K562 (cell line): ENCODE data around the gene PRMT5. TPM values are rescaled to one million over a fixed set of nuclear protein-coding genes. Genes with fewer than 3 reads are reported as not detected.
A peak's percentile ranks its signal among the peaks of the same experiment; 100 is the strongest.

ENCODE experiments used
- ATAC-seq: fragments of 200-7000 bp; cut with Tn5 transposase; 3 replicates; pipeline ENCODE4 v1.9.1; 2020; ENCODE audit warnings: moderate library complexity
- BruUV-seq: library from RNA; stranded (reverse); fragments of 400-500 nt; replicated peaks from 2 replicates; lab custom pipeline; 2021; lab: Mats Ljungman, UMichigan
- CTCF ChIA-PET: fragments of 300-600 bp; formaldehyde crosslinking; extraction: SDS; loops from one replicate; lab custom pipeline; 2021; ENCODE audit warnings: low intra/inter-chr PET ratio; lab: Yijun Ruan, JAX
- POLR2A ChIA-PET: fragments of 300-600, 350-650 bp; sonication (Branson Sonifier 250); formaldehyde crosslinking; extraction: SDS; loops from one replicate; lab custom pipeline; 2021; ENCODE audit warnings: antibody characterized with exemption, inconsistent platforms; lab: Yijun Ruan, JAX
- DNase-seq, 4 experiments: peaks; one replicate each; pipeline versions ENCODE4 v3.0.0 to v3.0.0-alpha.2; 2011 to 2018; ENCODE audit warnings: low spot score in 3 of 4, mixed read lengths in 3 of 4; ENCODE audit errors: extremely low read depth in 1 of 4
- FAIRE-seq: peaks from 2 replicates; lab custom pipeline; 2011; peaks lifted over from hg19 to GRCh38; lab: Jason Lieb, UNC
- H2AFZ ChIP-seq: 2 replicates; pipeline ENCODE4 v1.6.0; 2011; ENCODE audit warnings: low read depth, low read length, control low read depth, inconsistent platforms
- H3K27ac ChIP-seq: fragments of 200-600 bp; 3 replicates; pipeline ENCODE4 v1.8.0; 2011; ENCODE audit warnings: low read depth, mild to moderate bottlenecking, control low read depth, inconsistent platforms, low read length, moderate library complexity, mixed read lengths; ENCODE audit errors: extremely low read depth
- H3K27me3 ChIP-seq, 2 experiments: fragments of 300-600 bp in 1 of 2; 2 replicates in 1 of 2; 3 replicates in 1 of 2; pipeline versions ENCODE4 v1.6.0 to v1.8.0; 2011; ENCODE audit warnings: inconsistent platforms in 2 of 2, low read length in 2 of 2, mild to moderate bottlenecking in 1 of 2, mixed read lengths in 1 of 2, moderate library complexity in 1 of 2; ENCODE audit not compliant: control insufficient read depth in 2 of 2, insufficient read depth in 2 of 2
- H3K36me3 ChIP-seq: fragments of 300-600 bp; 3 replicates; pipeline ENCODE4 v1.8.0; 2011; ENCODE audit warnings: mild to moderate bottlenecking, low read length, inconsistent platforms; ENCODE audit not compliant: control insufficient read depth, insufficient read depth
- H3K4me1 ChIP-seq, 2 experiments: fragments of 200-600 bp in 1 of 2; replicated peaks in 1 of 2; 2 replicates in 1 of 2; 3 replicates in 1 of 2; pipeline versions ENCODE4 v1.5.1 to v1.8.0; 2011; ENCODE audit warnings: inconsistent platforms in 2 of 2, low read length in 2 of 2, mild to moderate bottlenecking in 1 of 2, mixed read lengths in 1 of 2, moderate library complexity in 1 of 2; ENCODE audit not compliant: control insufficient read depth in 2 of 2, insufficient read depth in 2 of 2
- H3K4me2 ChIP-seq: 2 replicates; pipeline ENCODE4 v1.6.1; 2011; ENCODE audit warnings: low read length, control low read depth, inconsistent platforms, mixed read lengths; ENCODE audit not compliant: insufficient read depth
- H3K4me3 ChIP-seq: fragments of 200-600 bp; sonication (generic), shearing (Covaris generic); 2 replicates; pipeline ENCODE4 v1.5.1; 2016; ENCODE audit warnings: control low read depth, inconsistent platforms
- H3K79me2 ChIP-seq: fragments of 200-600 bp; 3 replicates; pipeline ENCODE4 v1.8.0; 2011; ENCODE audit warnings: low read length, inconsistent platforms; ENCODE audit not compliant: control insufficient read depth, insufficient read depth
- H3K9ac ChIP-seq, 2 experiments: 2 replicates each; pipeline versions ENCODE4 v1.6.0 to v1.6.1; 2011; ENCODE audit warnings: low read depth in 2 of 2, low read length in 2 of 2, control low read depth in 1 of 2, inconsistent platforms in 1 of 2, mild to moderate bottlenecking in 1 of 2, mixed read lengths in 1 of 2; ENCODE audit not compliant: insufficient read depth in 1 of 2
- H3K9me1 ChIP-seq: one replicate; pipeline ENCODE4 v1.6.0; 2011; ENCODE audit warnings: inconsistent platforms, mild to moderate bottlenecking, low read length, moderate library complexity; ENCODE audit not compliant: control insufficient read depth, insufficient read depth
- H3K9me3 ChIP-seq: replicated peaks from 2 replicates; pipeline ENCODE4 v1.5.1; 2011; ENCODE audit warnings: low read depth, low read length, inconsistent platforms; ENCODE audit not compliant: control insufficient read depth, insufficient read depth
- H4K20me1 ChIP-seq: replicated peaks from 2 replicates; pipeline ENCODE4 v1.6.1; 2011; ENCODE audit warnings: low read length, inconsistent platforms, mixed read lengths; ENCODE audit not compliant: control insufficient read depth, insufficient read depth
- BCOR ChIP-seq: fragments of 450-650 bp; IDR thresholded peaks from 2 replicates; pipeline ENCODE4 v1.6.1; 2016
- CREB1 ChIP-seq, 2 experiments: sonication (generic) in 1 of 2; formaldehyde crosslinking in 1 of 2; IDR thresholded peaks; 2 replicates each; pipeline versions ENCODE4 v1.6.1 to v1.8.0; 2012 to 2022; ENCODE audit warnings: inconsistent platforms in 1 of 2, mild to moderate bottlenecking in 1 of 2, missing genetic modification reagents in 1 of 2, moderate library complexity in 1 of 2
- EP400 ChIP-seq: fragments of 450-650 bp; IDR thresholded peaks from 2 replicates; pipeline ENCODE4 v1.6.1; 2017; ENCODE audit warnings: antibody characterized with exemption, mild to moderate bottlenecking, moderate library complexity
- KDM1A ChIP-seq, 2 experiments: fragments of 450-650 bp; IDR thresholded peaks; 2 replicates each; pipeline ENCODE4 v1.6.1; 2016; ENCODE audit warnings: mild to moderate bottlenecking in 2 of 2
- PHF21A ChIP-seq: fragments of 450-650 bp; IDR thresholded peaks from 2 replicates; pipeline ENCODE4 v1.6.1; 2017; ENCODE audit warnings: low read depth, borderline replicate concordance
- RBM25 ChIP-seq: fragments of 200-400 bp; formaldehyde crosslinking; IDR thresholded peaks from 2 replicates; pipeline ENCODE4 v1.6.1; 2018; ENCODE audit warnings: low read length, low read depth, moderate library complexity; ENCODE audit not compliant: severe bottlenecking
- SMAD2 ChIP-seq: fragments of 150-350 bp; IDR thresholded peaks from 2 replicates; pipeline ENCODE4 v1.6.1; 2014; ENCODE audit warnings: low read depth, mild to moderate bottlenecking, low read length
- WGBS: fragments of 100-300 bp; shearing (Covaris generic); methylation state at CpG from one replicate; pipeline ENCODE4 v1.1.6; 2016; ENCODE audit warnings: low coverage, mixed read lengths; ENCODE audit not compliant: insufficient coverage; ENCODE audit errors: missing lambda C conversion rate; 5-methylcytosine and 5-hydroxymethylcytosine counted together
- in situ Hi-C: fragments of 300-500 bp; cut with MboI; formaldehyde crosslinking; loops from 4 replicates; pipeline ENCODE4 v1.15.0; 2018; ENCODE audit warnings: inconsistent platforms, mixed read lengths
- intact Hi-C: fragments of 100-400 bp; cut with micrococcal nuclease; formaldehyde crosslinking; loops from 2 replicates; pipeline ENCODE4 v1.14.2; 2022
- polyA plus RNA-seq, 8 experiments: library from polyadenylated mRNA; depleted of rRNA in 4 of 8; stranded (reverse) in 5 of 8; unstranded in 3 of 8; fragments of >200 nt; fragmentation: Nextera tagmentation in 2 of 8; fragmentation: Illumina TruSeq in 1 of 8; extraction: Ambion mirVana in 2 of 8; extraction: Trizol in 1 of 8; gene quantifications; 2 replicates each; pipeline versions ENCODE4 v1.2.1 to v1.2.3, GENCODE V29; 2011 to 2014; ENCODE audit warnings: inconsistent platforms in 1 of 8, missing spikeins in 1 of 8
- total RNA-seq, 7 experiments: library from RNA; depleted of rRNA in 6 of 7; stranded (reverse); fragments of >200 nt in 6 of 7; fragmentation: Illumina TruSeq in 2 of 7; extraction: Trizol in 2 of 7; gene quantifications; 2 replicates each; pipeline versions ENCODE4 v1.2.1 to v1.2.3, GENCODE V29; 2011 to 2021; ENCODE audit warnings: low replicate concordance in 1 of 7
- TF ChIP-seq, protein P1 (sequence below): sonication (generic); IDR thresholded peaks from 2 replicates; pipeline ENCODE4 v1.6.1; 2016

PRMT5 gene
- total and polyA plus RNA-seq, 9 of the 15 experiments (the other 6 are each of a cell fraction or from before 2014, with no cell fraction given) = 114 to 552 (median 222) TPM

GRCh38 chr14:22939684-22940083 lies 10.5 kb upstream of the PRMT5 start:
- H3K9me1 ChIP-seq = no peaks in the 10 kb centered on the region
- H3K4me2 ChIP-seq = no peak overlapping the region
- no TSS peak for BruUV-seq
- H3K27ac ChIP-seq = no peak overlapping the region
- no peak for FAIRE-seq
- POLR2A ChIA-PET = interaction anchor here (0.6 to 0.8 kb wide), 3 partner anchors 11 to 16 kb away, joined by 3 read pairs; partner anchors contain the start of gene PRMT5
- TF ChIP-seq CREB1 (IDR thresholded peaks at IDR 0.05) (no peak), CREB1 (CRISPR knock-in tag; IDR thresholded peaks at IDR 0.05) (no peak), EP400 (no peak), PHF21A (no peak)
- TF ChIP-seq, protein P1, sequence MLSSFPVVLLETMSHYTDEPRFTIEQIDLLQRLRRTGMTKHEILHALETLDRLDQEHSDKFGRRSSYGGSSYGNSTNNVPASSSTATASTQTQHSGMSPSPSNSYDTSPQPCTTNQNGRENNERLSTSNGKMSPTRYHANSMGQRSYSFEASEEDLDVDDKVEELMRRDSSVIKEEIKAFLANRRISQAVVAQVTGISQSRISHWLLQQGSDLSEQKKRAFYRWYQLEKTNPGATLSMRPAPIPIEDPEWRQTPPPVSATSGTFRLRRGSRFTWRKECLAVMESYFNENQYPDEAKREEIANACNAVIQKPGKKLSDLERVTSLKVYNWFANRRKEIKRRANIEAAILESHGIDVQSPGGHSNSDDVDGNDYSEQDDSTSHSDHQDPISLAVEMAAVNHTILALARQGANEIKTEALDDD = no peak
- TF ChIP-seq, all 486 proteins: peak for 0
- WGBS = 64% methylated on average over 3 of the region's 4 CpGs
- intact Hi-C loops = no loop called here
- no peak overlapping the region for H2AFZ ChIP-seq
- H3K79me2 ChIP-seq = no peaks in the 10 kb centered on the region
- no peaks in the 10 kb centered on the region for H3K27me3 ChIP-seq
- H3K4me3 ChIP-seq = no peak overlapping the region
- no peak for DNase-seq
- no peak for ATAC-seq
- CTCF ChIA-PET = no interaction called here
- no peaks in the 10 kb centered on the region for H3K9me3 ChIP-seq
- H4K20me1 ChIP-seq = no peaks in the 10 kb centered on the region
- in situ Hi-C loops = no loop called here
- no peak overlapping the region for H3K9ac ChIP-seq
- H3K36me3 ChIP-seq = peaks cover 3% of the 10 kb centered on the region; the same call in 1 of the 3 replicates
- H3K4me1 ChIP-seq = no peaks in the 10 kb centered on the region; a peak in 1 of 5 replicates

- no peak overlapping the region for H3K27ac ChIP-seq
- CTCF ChIA-PET = no interaction called here
- H3K9me1 ChIP-seq = no peaks in the 10 kb centered on the region
- H3K4me3 ChIP-seq = no peak overlapping the region
- in situ Hi-C loops = no loop called here
- TF ChIP-seq RBM25 = peak; percentile 96
- no peak for TF ChIP-seq SMAD2
- peak; percentile 70; the same call in 1 of the 2 replicates for TF ChIP-seq BCOR
- 0 out of 4 replicates have a peak, but pooled peaks of 1 of the 2 experiments have one; percentile 56 for TF ChIP-seq KDM1A (IDR thresholded peaks at IDR 0.05)
- TF ChIP-seq, all 486 proteins: peak for 3
- Histone ChIP-seq H3K27me3 (no peaks in the 10 kb centered on the region), H3K36me3 (no peaks in the 10 kb centered on the region), H3K9me3 (no peaks in the 10 kb centered on the region), H3K9ac (no peak overlapping the region), H3K4me2 (no peak overlapping the region), H4K20me1 (no peaks in the 10 kb centered on the region), H3K4me1 (peaks cover 0 to 5% of the 10 kb centered on the region in 2 experiments; a peak in 3 of 5 replicates), H3K79me2 (no peaks in the 10 kb centered on the region), H2AFZ (no peak overlapping the region)
- no peak for DNase-seq
- no peak for ATAC-seq
- no TSS peak for BruUV-seq
- no peak for FAIRE-seq
- WGBS = 42% methylated on average over 1 of the region's 1 CpG
- intact Hi-C loops = no loop called here
- POLR2A ChIA-PET = interaction anchor here (1.1 kb wide), 1 partner anchor 20 kb away, joined by 3 read pairs; no protein-coding TSS in a partner anchor
Observed at GRCh38 chr14:22935156-22935555, 6.0 kb upstream of the PRMT5 start.
